Activated naive CD8-positive, alpha-beta T cell treated with anti-CD3 and anti-CD28 coated beads, Interleukin-2, amount 50 U/mL, for 24 hours (primary cell): ENCODE measurements around the gene NCOA3.

Experiments used
- ATAC-seq: fragments of 150-1000 bp; cut with Tn5 transposase; one replicate; pipeline ENCODE4 v1.10.0; 2021
- DNase-seq: peaks from one replicate; pipeline ENCODE4 v3.0.0; 2021
- H3K27ac Mint-ChIP-seq: one replicate; pipeline ENCODE4 v1.8.0; 2021; ENCODE audit warnings: mild to moderate bottlenecking, mixed read lengths
- H3K27me3 Mint-ChIP-seq: one replicate; pipeline ENCODE4 v1.8.0; 2021; ENCODE audit warnings: mixed read lengths
- H3K36me3 Mint-ChIP-seq: one replicate; pipeline ENCODE4 v1.8.0; 2021; ENCODE audit warnings: low read depth, mixed read lengths
- H3K4me1 Mint-ChIP-seq: one replicate; pipeline ENCODE4 v1.8.0; 2021; ENCODE audit warnings: mixed read lengths
- H3K4me3 Mint-ChIP-seq: one replicate; pipeline ENCODE4 v1.8.0; 2021; ENCODE audit warnings: mild to moderate bottlenecking, moderate library complexity, mixed read lengths
- H3K9me3 Mint-ChIP-seq: one replicate; pipeline ENCODE4 v1.8.0; 2021; ENCODE audit warnings: mixed read lengths

Gene NCOA3

DNA sequence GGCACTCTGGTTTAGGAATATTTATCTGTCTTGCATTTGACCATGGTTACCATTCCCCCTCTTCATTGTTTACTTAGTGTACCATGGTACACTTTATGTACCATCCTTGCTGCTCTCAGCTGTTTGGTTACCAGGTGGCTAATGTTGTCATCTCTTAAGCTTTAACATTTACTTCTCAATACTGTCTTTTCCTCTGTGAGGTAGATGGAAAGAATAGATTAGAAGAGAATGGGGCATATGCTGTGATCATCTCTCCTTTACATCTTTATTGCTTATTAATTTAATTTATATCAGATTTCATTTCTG is 109.2 kb downstream of the NCOA3 start:
- Mint-ChIP-seq H3K4me3 (peak overlapping the region; percentile 64), H3K27me3 (no peaks in the 10 kb centered on the region), H3K9me3 (no peaks in the 10 kb centered on the region), H3K36me3 (peaks cover 37% of the 10 kb centered on the region), H3K27ac (peak overlapping the region; percentile 99), H3K4me1 (peaks cover 91% of the 10 kb centered on the region)
- no peak for DNase-seq
- peak; percentile 64 for ATAC-seq

DNA sequence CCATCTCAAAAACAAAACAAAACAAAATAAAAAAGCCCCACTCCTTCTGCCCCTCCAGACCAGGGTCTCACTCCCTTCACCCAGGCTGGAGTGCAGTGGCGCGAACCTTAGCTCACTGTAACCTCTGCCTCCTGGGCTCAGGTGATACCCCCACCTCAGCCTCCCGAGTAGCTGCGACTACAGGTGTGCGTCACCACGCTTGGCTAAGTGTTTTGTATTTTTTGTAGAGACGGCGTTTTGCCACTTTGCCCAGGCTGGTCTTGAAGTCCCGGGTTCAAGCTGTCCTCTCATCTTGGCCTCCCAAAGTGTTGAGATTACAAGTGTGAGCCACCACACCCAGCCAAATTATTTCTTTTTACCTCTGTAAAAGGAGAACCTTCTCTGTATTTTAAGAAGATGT is 110.1 kb downstream of the NCOA3 start:
- no peak overlapping the region for H3K4me3 Mint-ChIP-seq
- H3K27me3 Mint-ChIP-seq, result no peaks in the 10 kb centered on the region
- ATAC-seq, result no peak
- H3K36me3 Mint-ChIP-seq, result peaks cover 33% of the 10 kb centered on the region
- no peak for DNase-seq
- H3K9me3 Mint-ChIP-seq, result no peaks in the 10 kb centered on the region
- H3K27ac Mint-ChIP-seq, result peak overlapping the region; percentile 85
- H3K4me1 Mint-ChIP-seq, result peaks cover 88% of the 10 kb centered on the region

DNA sequence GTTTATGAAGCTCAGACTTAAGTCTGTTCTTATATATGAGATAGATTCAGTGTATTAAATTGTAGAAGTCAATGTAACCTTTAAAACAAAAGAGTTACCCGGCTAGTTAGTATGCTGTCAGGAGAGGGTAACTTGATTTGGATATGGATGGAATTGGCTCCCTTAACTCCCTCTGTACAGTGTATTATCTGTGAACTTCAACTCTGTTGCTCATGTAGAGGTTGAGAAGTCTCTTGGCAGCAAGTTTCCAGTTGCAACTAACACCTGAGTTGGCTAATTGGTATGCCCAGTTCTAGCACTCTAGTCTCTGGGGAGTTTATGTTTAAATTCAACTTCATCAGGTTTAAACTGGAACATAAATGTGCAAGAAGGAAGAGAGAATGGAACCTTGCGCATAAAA is 111.0 kb downstream of the NCOA3 start:
- H3K4me3 Mint-ChIP-seq, result no peak overlapping the region
- H3K27ac Mint-ChIP-seq, result peak overlapping the region; percentile 85
- no peaks in the 10 kb centered on the region for H3K9me3 Mint-ChIP-seq
- H3K36me3 Mint-ChIP-seq, result peaks cover 39% of the 10 kb centered on the region
- H3K27me3 Mint-ChIP-seq, result no peaks in the 10 kb centered on the region
- H3K4me1 Mint-ChIP-seq, result peaks cover 84% of the 10 kb centered on the region
- no peak for ATAC-seq
- DNase-seq, result no peak

DNA sequence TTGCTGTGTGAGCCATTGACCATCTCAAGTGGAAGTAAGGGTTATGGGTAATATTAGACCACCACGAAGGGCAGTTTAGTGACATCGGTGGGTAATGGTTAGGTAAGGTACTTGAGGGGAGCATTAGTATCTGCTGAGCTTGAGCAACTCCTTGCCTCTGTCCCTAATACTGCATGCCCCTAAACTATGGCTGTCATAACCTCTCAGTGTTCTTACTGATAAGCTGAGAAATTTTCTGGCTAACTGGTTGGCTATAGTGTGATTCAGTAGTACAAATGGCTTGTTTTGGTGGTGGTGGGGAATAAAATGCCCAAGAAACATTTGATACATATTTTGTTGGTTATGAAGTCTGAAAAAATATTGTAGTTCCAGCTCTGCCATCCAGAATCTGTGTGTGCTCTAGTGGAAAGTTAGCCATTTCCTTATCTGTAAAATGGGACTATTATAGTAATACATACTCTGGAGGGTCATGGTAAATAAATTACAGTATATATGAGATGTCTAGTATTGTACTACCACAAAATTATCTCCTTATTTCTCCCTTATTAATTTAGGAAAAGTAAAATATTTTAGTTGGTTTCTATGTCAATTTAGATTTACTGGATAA is 113.1 kb downstream of the NCOA3 start:
- DNase-seq, result no peak
- no peaks in the 10 kb centered on the region for H3K27me3 Mint-ChIP-seq
- no peak overlapping the region for H3K4me3 Mint-ChIP-seq
- H3K36me3 Mint-ChIP-seq, result peaks cover 31% of the 10 kb centered on the region
- peak overlapping the region; percentile 78 for H3K27ac Mint-ChIP-seq
- no peak for ATAC-seq
- peaks cover 71% of the 10 kb centered on the region for H3K4me1 Mint-ChIP-seq
- H3K9me3 Mint-ChIP-seq, result no peaks in the 10 kb centered on the region

DNA sequence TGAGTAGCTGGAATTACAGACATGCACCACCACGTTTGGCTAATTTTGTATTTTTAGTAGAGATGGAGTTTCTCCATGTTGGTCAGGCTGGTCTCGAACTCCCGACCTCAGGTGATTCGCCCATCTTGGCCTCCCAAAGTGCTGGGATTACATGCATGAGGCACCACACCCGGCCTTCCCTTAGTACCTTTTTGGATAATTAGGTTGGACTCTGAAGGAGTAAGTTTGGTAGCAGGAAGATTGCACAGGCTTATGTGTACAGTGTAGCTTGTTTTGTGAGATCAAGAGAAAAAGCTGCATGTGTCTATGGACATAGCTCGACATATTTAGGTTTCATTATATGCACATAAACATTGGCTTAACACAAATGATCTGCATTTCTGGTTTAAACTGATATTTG is 116.8 kb downstream of the NCOA3 start:
- H3K27me3 Mint-ChIP-seq, result no peaks in the 10 kb centered on the region
- ATAC-seq (no peak), DNase-seq (no peak)
- H3K36me3 Mint-ChIP-seq, result peaks cover 31% of the 10 kb centered on the region
- H3K27ac Mint-ChIP-seq, result peak overlapping the region; percentile 62
- no peak overlapping the region for H3K4me3 Mint-ChIP-seq
- H3K4me1 Mint-ChIP-seq, result peaks cover 50% of the 10 kb centered on the region
- H3K9me3 Mint-ChIP-seq, result no peaks in the 10 kb centered on the region

DNA sequence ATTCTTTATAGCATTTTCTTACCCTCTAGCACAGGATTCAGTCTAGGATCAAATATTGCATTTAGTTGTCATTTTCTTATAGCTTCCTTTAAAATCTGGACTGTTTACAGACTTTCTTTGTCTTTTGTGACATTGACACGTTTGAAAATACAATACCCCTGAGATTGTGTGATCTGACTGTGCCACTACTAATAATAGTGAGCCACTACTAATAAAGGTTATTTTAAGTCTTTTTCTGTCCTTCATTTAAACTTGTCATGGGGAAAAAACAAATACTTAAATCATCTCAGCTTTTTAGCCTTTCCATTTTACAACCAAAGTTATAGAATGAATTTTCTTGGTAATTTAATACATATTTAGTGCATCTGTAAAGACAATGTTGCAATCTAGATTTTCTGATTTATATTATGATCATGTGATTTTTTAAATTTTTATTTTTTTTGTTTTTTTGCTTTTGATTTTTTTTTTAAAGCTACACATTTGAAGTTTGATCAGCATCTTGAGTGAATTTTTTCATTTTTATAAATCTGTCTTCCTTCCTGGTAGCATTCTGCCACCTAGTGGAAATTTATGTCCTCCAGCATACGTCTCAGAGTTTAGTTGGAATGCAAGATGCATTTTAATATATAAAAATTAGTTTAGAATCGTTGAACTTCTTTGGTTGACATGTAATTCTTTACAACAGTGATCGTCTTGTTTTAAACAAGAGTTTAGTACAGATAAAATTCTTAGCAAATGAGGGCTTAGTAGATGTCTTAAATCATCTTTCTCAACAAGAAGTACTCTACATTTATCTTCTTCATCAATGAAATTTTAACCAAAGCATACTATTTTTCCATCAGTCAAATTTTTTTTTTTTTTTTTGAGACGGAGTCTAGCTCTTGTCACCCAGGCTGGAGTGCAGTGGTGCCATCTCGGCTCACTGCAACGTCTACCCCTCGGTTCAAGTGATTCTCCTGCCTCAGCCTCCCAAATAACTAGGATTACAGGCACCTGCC is 119.4 kb downstream of the NCOA3 start:
- no peak overlapping the region for H3K4me3 Mint-ChIP-seq
- H3K27me3 Mint-ChIP-seq, result no peaks in the 10 kb centered on the region
- no peaks in the 10 kb centered on the region for H3K9me3 Mint-ChIP-seq
- no peak for ATAC-seq
- H3K4me1 Mint-ChIP-seq, result peaks cover 33% of the 10 kb centered on the region
- no peak for DNase-seq
- H3K27ac Mint-ChIP-seq, result peak overlapping the region; percentile 76
- H3K36me3 Mint-ChIP-seq, result peaks cover 43% of the 10 kb centered on the region

DNA sequence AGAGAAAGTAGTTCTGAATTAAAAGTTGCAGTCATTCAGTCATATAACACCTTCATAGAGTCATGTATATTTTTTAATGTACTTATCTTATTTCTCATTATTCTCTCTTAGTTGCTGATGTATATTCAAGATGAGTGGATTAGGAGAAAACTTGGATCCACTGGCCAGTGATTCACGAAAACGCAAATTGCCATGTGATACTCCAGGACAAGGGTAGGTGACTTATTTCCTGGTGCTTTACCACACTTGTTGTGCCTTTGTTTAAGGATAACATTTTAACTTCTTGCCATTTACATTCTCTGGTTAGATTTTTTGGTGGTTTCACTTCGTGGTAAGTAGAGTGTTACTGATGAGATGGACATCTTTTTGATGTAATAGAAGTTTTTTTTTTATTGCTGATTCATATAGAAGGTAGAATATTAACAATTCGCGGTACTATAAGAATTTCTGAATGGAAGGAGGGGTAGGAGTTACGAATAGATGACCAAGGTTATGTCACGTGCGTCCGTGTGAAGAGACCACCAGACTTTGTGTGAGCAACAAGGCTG is 120.5 kb downstream of the NCOA3 start:
- ATAC-seq (no peak), DNase-seq (no peak)
- Mint-ChIP-seq H3K4me3 (no peak overlapping the region), H3K36me3 (peaks cover 44% of the 10 kb centered on the region), H3K4me1 (peaks cover 26% of the 10 kb centered on the region), H3K27ac (peak overlapping the region; percentile 82), H3K27me3 (no peaks in the 10 kb centered on the region), H3K9me3 (no peaks in the 10 kb centered on the region)

DNA sequence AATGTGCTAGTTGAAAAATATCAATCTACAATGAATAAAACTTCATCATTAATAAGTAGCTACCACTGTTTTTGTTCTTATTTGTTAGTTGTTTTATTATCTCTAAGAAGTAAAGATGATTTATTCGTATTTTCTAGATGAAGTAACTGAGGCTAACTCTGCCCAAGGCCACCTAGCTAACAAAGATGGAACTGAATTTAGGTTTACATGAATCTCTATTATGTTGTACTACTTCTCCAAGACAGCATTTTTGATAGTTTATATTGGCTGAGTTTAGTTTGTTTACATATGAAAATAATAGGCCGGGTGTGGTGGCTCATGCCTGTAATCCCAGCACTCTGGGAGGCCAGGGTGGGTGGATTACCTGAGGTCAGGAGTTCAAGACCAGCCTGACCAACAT is 121.5 kb downstream of the NCOA3 start:
- H3K4me3 Mint-ChIP-seq, result no peak overlapping the region
- peaks cover 19% of the 10 kb centered on the region for H3K4me1 Mint-ChIP-seq
- no peaks in the 10 kb centered on the region for H3K9me3 Mint-ChIP-seq
- no peak for DNase-seq
- no peak for ATAC-seq
- no peaks in the 10 kb centered on the region for H3K27me3 Mint-ChIP-seq
- peaks cover 44% of the 10 kb centered on the region for H3K36me3 Mint-ChIP-seq
- no peak overlapping the region for H3K27ac Mint-ChIP-seq

DNA sequence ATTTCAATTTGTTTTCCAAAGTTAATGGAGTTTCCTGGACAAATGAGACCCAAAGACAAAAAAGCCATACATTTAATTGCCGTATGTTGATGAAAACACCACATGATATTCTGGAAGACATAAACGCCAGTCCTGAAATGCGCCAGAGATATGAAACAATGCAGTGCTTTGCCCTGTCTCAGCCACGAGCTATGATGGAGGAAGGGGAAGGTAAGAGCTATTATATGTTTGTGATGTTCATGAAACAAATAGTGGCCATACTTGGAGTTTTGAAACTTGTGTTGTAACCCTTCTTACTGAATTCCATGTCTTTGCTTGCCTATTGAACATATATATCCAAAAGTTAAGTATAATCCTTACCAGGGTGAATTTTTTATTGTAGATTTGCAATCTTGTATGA is 125.9 kb downstream of the NCOA3 start:
- Mint-ChIP-seq H3K27ac (no peak overlapping the region), H3K4me1 (peaks cover 4% of the 10 kb centered on the region), H3K36me3 (peaks cover 60% of the 10 kb centered on the region)

DNA sequence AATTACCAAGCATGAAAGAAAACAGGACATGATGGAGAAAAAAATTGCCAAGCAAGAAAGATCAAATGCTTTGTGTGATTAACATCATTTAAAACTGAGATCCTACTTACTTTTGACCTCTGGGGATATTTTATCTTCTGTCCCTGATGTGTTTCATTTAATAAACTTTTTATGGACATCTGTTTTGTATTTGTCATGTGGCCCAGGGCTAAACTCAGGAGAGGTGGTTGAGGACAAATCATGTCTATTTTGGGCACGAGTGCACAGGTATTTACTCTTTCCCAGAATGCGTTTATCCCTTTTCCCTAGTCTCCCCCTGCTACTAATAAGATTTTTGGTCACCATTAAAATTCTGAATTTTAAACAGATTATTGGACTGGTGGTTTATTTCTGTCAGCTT is 128.2 kb downstream of the NCOA3 start:
- Mint-ChIP-seq H3K36me3 (peaks cover 47% of the 10 kb centered on the region), H3K9me3 (no peaks in the 10 kb centered on the region), H3K4me1 (no peaks in the 10 kb centered on the region), H3K4me3 (no peak overlapping the region), H3K27ac (no peak overlapping the region), H3K27me3 (no peaks in the 10 kb centered on the region)
- ATAC-seq, result no peak
- no peak for DNase-seq

More for the DNA sequence above, 125.9 kb downstream of the NCOA3 start:
- no peak for ATAC-seq
- Mint-ChIP-seq H3K9me3 (no peaks in the 10 kb centered on the region), H3K4me3 (no peak overlapping the region), H3K27me3 (no peaks in the 10 kb centered on the region)
- DNase-seq, result no peak

DNA sequence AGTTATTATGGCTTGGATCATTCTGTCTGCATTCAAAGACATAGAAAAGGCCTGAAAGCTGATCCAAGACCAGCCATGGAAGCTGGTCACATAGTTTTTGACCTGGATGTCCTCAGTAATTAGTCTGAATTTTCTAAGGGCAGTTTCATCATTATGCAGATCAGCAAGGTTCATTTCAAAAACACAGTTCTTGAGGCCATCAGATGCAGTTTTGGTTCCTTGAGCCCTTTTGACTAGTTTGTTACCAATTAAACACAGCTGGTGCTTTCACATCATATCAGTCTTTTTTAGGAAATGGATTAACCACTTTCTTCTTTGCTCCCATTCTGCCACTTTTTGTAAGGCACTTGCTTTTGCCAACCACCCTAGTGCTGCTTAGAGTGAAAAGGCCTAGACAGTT is 129.4 kb downstream of the NCOA3 start:
- Mint-ChIP-seq H3K27ac (peak overlapping the region; percentile 37), H3K9me3 (no peaks in the 10 kb centered on the region), H3K4me1 (no peaks in the 10 kb centered on the region), H3K36me3 (peaks cover 43% of the 10 kb centered on the region), H3K4me3 (no peak overlapping the region), H3K27me3 (no peaks in the 10 kb centered on the region)
- no peak for DNase-seq
- ATAC-seq, result no peak

DNA sequence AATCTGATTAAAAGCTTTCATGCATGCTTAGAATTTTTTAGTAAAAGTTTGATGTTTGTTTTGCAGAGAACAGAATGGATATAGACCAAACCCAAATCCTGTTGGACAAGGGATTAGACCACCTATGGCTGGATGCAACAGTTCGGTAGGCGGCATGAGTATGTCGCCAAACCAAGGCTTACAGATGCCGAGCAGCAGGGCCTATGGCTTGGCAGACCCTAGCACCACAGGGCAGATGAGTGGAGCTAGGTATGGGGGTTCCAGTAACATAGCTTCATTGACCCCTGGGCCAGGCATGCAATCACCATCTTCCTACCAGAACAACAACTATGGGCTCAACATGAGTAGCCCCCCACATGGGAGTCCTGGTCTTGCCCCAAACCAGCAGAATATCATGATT is 133.6 kb downstream of the NCOA3 start:
- Mint-ChIP-seq H3K27ac (no peak overlapping the region), H3K4me3 (no peak overlapping the region), H3K9me3 (no peaks in the 10 kb centered on the region), H3K27me3 (no peaks in the 10 kb centered on the region), H3K4me1 (no peaks in the 10 kb centered on the region), H3K36me3 (peaks cover 53% of the 10 kb centered on the region)
- no peak for DNase-seq
- ATAC-seq, result no peak

DNA sequence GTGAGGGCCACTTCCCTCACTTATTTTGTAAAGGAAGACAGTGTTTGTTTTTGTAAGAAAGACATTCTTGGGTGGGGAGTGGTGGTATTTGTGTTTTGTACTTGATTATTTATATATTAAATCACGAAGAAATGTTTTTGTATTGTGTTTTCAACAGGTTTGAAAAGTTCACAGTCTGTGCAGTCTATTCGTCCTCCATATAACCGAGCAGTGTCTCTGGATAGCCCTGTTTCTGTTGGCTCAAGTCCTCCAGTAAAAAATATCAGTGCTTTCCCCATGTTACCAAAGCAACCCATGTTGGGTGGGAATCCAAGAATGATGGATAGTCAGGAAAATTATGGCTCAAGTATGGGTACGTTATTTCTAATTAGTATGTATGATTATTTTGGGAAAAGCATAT is 137.2 kb downstream of the NCOA3 start:
- no peak overlapping the region for H3K27ac Mint-ChIP-seq
- no peaks in the 10 kb centered on the region for H3K27me3 Mint-ChIP-seq
- H3K36me3 Mint-ChIP-seq, result peaks cover 62% of the 10 kb centered on the region
- H3K9me3 Mint-ChIP-seq, result no peaks in the 10 kb centered on the region
- DNase-seq, result no peak
- ATAC-seq, result no peak
- no peak overlapping the region for H3K4me3 Mint-ChIP-seq
- H3K4me1 Mint-ChIP-seq, result no peaks in the 10 kb centered on the region

DNA sequence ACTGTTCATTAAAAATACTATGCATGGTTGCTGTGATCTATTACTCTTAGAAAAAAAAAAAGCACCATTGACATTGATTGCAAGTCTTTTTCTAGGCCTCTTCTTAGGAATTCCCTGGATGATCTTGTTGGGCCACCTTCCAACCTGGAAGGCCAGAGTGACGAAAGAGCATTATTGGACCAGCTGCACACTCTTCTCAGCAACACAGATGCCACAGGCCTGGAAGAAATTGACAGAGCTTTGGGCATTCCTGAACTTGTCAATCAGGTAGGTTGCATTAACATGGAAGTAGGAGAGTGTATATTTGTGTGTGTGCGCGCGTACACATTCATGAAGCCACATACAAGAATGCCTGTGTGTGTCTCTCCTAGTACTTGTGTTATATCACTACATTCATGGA is 140.4 kb downstream of the NCOA3 start:
- H3K9me3 Mint-ChIP-seq, result no peaks in the 10 kb centered on the region
- no peak for DNase-seq
- no peak overlapping the region for H3K27ac Mint-ChIP-seq
- peaks cover 1% of the 10 kb centered on the region for H3K4me1 Mint-ChIP-seq
- H3K27me3 Mint-ChIP-seq, result no peaks in the 10 kb centered on the region
- no peak overlapping the region for H3K4me3 Mint-ChIP-seq
- no peak for ATAC-seq
- H3K36me3 Mint-ChIP-seq, result peaks cover 66% of the 10 kb centered on the region

DNA sequence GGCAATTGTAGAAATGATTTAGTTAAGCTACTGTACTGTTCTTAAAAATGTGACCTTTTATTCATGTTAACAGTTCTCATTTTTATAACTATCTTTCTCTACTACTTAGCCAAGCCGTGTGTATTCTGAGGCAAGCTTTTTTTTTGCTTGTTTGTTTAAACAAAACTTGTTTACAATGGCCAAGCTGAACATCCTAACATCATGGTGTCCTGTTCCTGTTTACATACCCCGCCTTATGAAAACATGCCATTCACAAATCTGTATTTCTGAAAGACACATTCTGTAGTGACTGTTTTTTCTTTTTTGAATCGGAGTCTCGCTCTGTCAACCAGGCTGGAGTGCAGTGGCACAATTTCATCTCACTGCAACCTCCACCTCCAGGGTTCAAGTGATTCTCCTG is 140.9 kb downstream of the NCOA3 start:
- Mint-ChIP-seq H3K9me3 (no peaks in the 10 kb centered on the region), H3K4me3 (no peak overlapping the region), H3K27me3 (no peaks in the 10 kb centered on the region), H3K36me3 (peaks cover 62% of the 10 kb centered on the region), H3K4me1 (peaks cover 1% of the 10 kb centered on the region), H3K27ac (no peak overlapping the region)
- no peak for DNase-seq
- ATAC-seq, result no peak
